Measurements from ENCODE around the gene TSHZ2. TPM values are rescaled to one million over a fixed set of nuclear protein-coding genes. Genes with fewer than 3 reads are reported as not detected.

Gene TSHZ2
- total RNA-seq, 1 experiment from 2014 or later, result 0.07 TPM

GRCh38 chr20:53387983-53388675 is 416.0 kb downstream of the TSHZ2 start:
- no peak overlapping the region for H2AFZ ChIP-seq (ENCODE audit: low read depth, low read length, poor library complexity, severe bottlenecking)
- H3K27ac ChIP-seq (ENCODE audit: low read depth, low read length), result no peak overlapping the region
- no peak for ATAC-seq
- H3K4me1 ChIP-seq (ENCODE audit: control insufficient read depth in 1 of 2, insufficient read depth in 2 of 2, low read length in 2 of 2), result no peaks in the 10 kb centered on the region
- H3K9me3 ChIP-seq (ENCODE audit: control insufficient read depth in 1 of 2, insufficient read depth in 1 of 2, low read depth in 1 of 2, low read length in 2 of 2), result no peaks in the 10 kb centered on the region
- no peak overlapping the region for H3K4me3 ChIP-seq (replicated peaks in 1 of 2; ENCODE audit: low read depth in 1 of 2, low read length in 2 of 2)
- ChIA-PET CTCF (no interaction called here), RAD21 (ENCODE audit: low non-redundant PET in 1 of 2, low total read pairs in 2 of 2, uncharacterized antibody in 2 of 2, unreplicated experiment in 2 of 2) (no interaction called here), POLR2A (no interaction called here)
- no peaks in the 10 kb centered on the region for H3K36me3 ChIP-seq (ENCODE audit: control insufficient read depth in 1 of 2, insufficient read depth in 2 of 2, low read length in 2 of 2)
- no peaks in the 10 kb centered on the region for H3K79me2 ChIP-seq (ENCODE audit: insufficient read depth, low read length)
- intact Hi-C loops (cut with micrococcal nuclease), result no loop called here
- DNase-seq (ENCODE audit: low read depth, low spot score), result no peak
- H3K27me3 ChIP-seq (ENCODE audit: insufficient read depth, low read length), result peaks cover 4% of the 10 kb centered on the region; the same call in 1 of the 2 replicates
- H4K20me1 ChIP-seq (ENCODE audit: insufficient read depth), result no peaks in the 10 kb centered on the region
- TF ChIP-seq CBX3 (IDR thresholded peaks at IDR 0.05; ENCODE audit: low read depth) (no peak), ATF3 (IDR thresholded peaks at IDR 0.05) (no peak), SP1 (IDR thresholded peaks at IDR 0.05; ENCODE audit: low read depth) (no peak), RAD21 (IDR thresholded peaks at IDR 0.05; ENCODE audit: low read depth) (no peak), EZH2phosphoT487 (IDR thresholded peaks at IDR 0.05; ENCODE audit: borderline replicate concordance) (no peak), SIN3A (IDR thresholded peaks at IDR 0.05; ENCODE audit: low read depth) (no peak), ZNF274 (IDR thresholded peaks at IDR 0.05; ENCODE audit: low read depth, low read length) (no peak), FOSL1 (IDR thresholded peaks at IDR 0.05; ENCODE audit: low read depth) (no peak), POLR2A (IDR thresholded peaks at IDR 0.05; ENCODE audit: borderline replicate concordance, extremely low read depth, insufficient read depth, insufficient read length) (no peak), ELF1 (IDR thresholded peaks at IDR 0.05; ENCODE audit: borderline replicate concordance, low read depth) (no peak), ZFX (IDR thresholded peaks at IDR 0.05) (no peak), POLR2AphosphoS5 (IDR thresholded peaks at IDR 0.05; ENCODE audit: low read depth, low read length) (no peak), JUND (IDR thresholded peaks at IDR 0.05) (no peak), EGR1 (IDR thresholded peaks at IDR 0.05; ENCODE audit: low read depth) (no peak), ZBTB33 (IDR thresholded peaks at IDR 0.05; ENCODE audit: extremely low read depth, insufficient replicate concordance, low read length) (no peak), TCF7L2 (IDR thresholded peaks at IDR 0.05; ENCODE audit: borderline replicate concordance, extremely low read depth, insufficient read depth, insufficient read length) (no peak), MAX (IDR thresholded peaks at IDR 0.05) (no peak), CTCF (IDR thresholded peaks at IDR 0.05 in 2 of 3, conservative IDR thresholded peaks at IDR 0.05 in 1 of 3; ENCODE audit: borderline replicate concordance in 1 of 3, insufficient read depth in 1 of 3, low read depth in 2 of 3, low read length in 2 of 3) (no peak), REST (IDR thresholded peaks at IDR 0.05; ENCODE audit: low read depth) (no peak)
- H3K4me2 ChIP-seq (ENCODE audit: low read length), result no peak overlapping the region
- H3K9ac ChIP-seq (ENCODE audit: low read length), result no peak overlapping the region
- H3K9me2 ChIP-seq (ENCODE audit: insufficient read depth), result no peaks in the 10 kb centered on the region
- no TSS peak for BruUV-seq (replicated peaks)

All from HCT116 (cell line).